Fibroblast of skin of left biceps (primary cell): ENCODE data around the gene IFT22.
"Not testable (repeated sequence)": the region's sequence is repeated elsewhere in the genome, so short reads cannot be mapped to it uniquely, and the experiment has no call there.

ENCODE experiments used
- DNase-seq, 2 experiments: peaks; one replicate each; pipeline ENCODE4 v3.0.0-alpha.2; 2013; ENCODE audit warnings: low read depth in 2 of 2

Gene IFT22

GRCh38 chr7:101321491-101322401 is at the start of gene IFT22:
IFT22 (minus strand) TSS chr7:101321812; CDS start chr7:101321709, 103 bp downstream.
- DNase-seq = peak; percentile 69 to 72

- DNase-seq = no peak
Measured at GRCh38 chr7:101370836-101371235, 49.2 kb upstream of the IFT22 start.

GRCh38 chr7:101368422-101369165 is 47.0 kb upstream of the IFT22 start:
- no peak for DNase-seq

- no peak for DNase-seq
Measured at GRCh38 chr7:101367676-101368075, 46.1 kb upstream of the IFT22 start.

GRCh38 chr7:101365956-101366355 is 44.3 kb upstream of the IFT22 start:
- no peak for DNase-seq

GRCh38 chr7:101363734-101364374 is 42.2 kb upstream of the IFT22 start:
- DNase-seq = no peak

GRCh38 chr7:101363196-101363733 is 41.7 kb upstream of the IFT22 start:
- DNase-seq = no peak

- no peak for DNase-seq
Measured at GRCh38 chr7:101362334-101363195, 41.0 kb upstream of the IFT22 start, which contains the start of gene COL26A1. COL26A1 (plus strand) TSS chr7:101362875; CDS start chr7:101363033, 158 bp downstream.

- DNase-seq = no peak
Measured at GRCh38 chr7:101357433-101357832, 35.8 kb upstream of the IFT22 start.

- DNase-seq = no peak
Measured at GRCh38 chr7:101352920-101353308, 31.3 kb upstream of the IFT22 start.

- not testable (repeated sequence) for DNase-seq
Measured at GRCh38 chr7:101349300-101349699, 27.7 kb upstream of the IFT22 start.

GRCh38 chr7:101348456-101349067 is 26.9 kb upstream of the IFT22 start:
- DNase-seq = not testable (repeated sequence)

GRCh38 chr7:101347477-101347876 is 25.9 kb upstream of the IFT22 start:
- DNase-seq = no peak

- DNase-seq = no peak
Measured at GRCh38 chr7:101342892-101343291, 21.3 kb upstream of the IFT22 start.

- no peak for DNase-seq
Measured at GRCh38 chr7:101340379-101340778, 18.8 kb upstream of the IFT22 start.

- DNase-seq = no peak
Measured at GRCh38 chr7:101333912-101334311, 12.3 kb upstream of the IFT22 start.

- no peak for DNase-seq
Measured at GRCh38 chr7:101332026-101332425, 10.4 kb upstream of the IFT22 start.

GRCh38 chr7:101330011-101330484 is 8.4 kb upstream of the IFT22 start:
- no peak for DNase-seq

GRCh38 chr7:101328159-101328558 is 6.5 kb upstream of the IFT22 start:
- no peak for DNase-seq

- no peak for DNase-seq
Measured at GRCh38 chr7:101319401-101319800, 2.2 kb downstream of the IFT22 start.
